Testis (tissue), 2 donors: ENCODE measurements around the gene EDIL3.

Source experiments
- CTCF ChIP-seq, 3 experiments: fragments of 450-650 bp in 2 of 3; fragments of 200-600 bp in 1 of 3; sonication (generic) in 1 of 3; IDR thresholded peaks; one replicate each; pipeline ENCODE4 v1.5.1; 2016 to 2019; ENCODE audit warnings: antibody characterized with exemption in 3 of 3, mild to moderate bottlenecking in 2 of 3, moderate library complexity in 1 of 3
- POLR2A ChIP-seq: fragments of 450-650 bp; IDR thresholded peaks from one replicate; pipeline ENCODE4 v1.6.1; 2017; ENCODE audit warnings: antibody characterized with exemption, mild to moderate bottlenecking, moderate library complexity

GRCh38 chr5:83993803-83994202 lies 390.9 kb downstream of the EDIL3 start:
- TF ChIP-seq CTCF (IDR thresholded peaks at IDR 0.05) = no peak
- TF ChIP-seq POLR2A = no peak
